Lower leg skin (tissue), 4 donors: ENCODE measurements around the gene DHPS. TPM values are rescaled to one million over a fixed set of nuclear protein-coding genes. Genes with fewer than 3 reads are reported as not detected.

Source experiments
- DNase-seq, 2 donors: peaks; one replicate each; pipeline ENCODE4 v3.0.0-alpha.2; 2019; ENCODE audit warnings: low spot score in 2 of 2
- H3K4me3 ChIP-seq: fragments of 200-600 bp; sonication (generic); 2 replicates; pipeline ENCODE4 v1.5.1; 2017; ENCODE audit warnings: mild to moderate bottlenecking, low read depth; ENCODE audit not compliant: poor library complexity, severe bottlenecking
- CTCF ChIP-seq, 3 donors: fragments of 450-650 bp; IDR thresholded peaks; one replicate each; pipeline ENCODE4 v1.5.1; 2016; ENCODE audit warnings: antibody characterized with exemption in 3 of 3, mild to moderate bottlenecking in 3 of 3, moderate library complexity in 2 of 3
- POLR2A ChIP-seq, 2 donors: fragments of 450-650 bp; IDR thresholded peaks; one replicate each; pipeline ENCODE4 v1.6.1; 2016 to 2017; ENCODE audit warnings: antibody characterized with exemption in 2 of 2, mild to moderate bottlenecking in 1 of 2, moderate library complexity in 1 of 2
- WGBS, 2 donors: methylation state at CpG; one replicate each; pipeline ENCODE4 v1.1.5; 2018; 5-methylcytosine and 5-hydroxymethylcytosine counted together
- intact Hi-C: fragments of 100-400 bp; cut with DNase I; formaldehyde crosslinking; loops from one replicate; pipeline ENCODE4 v1.15.0; 2023; ENCODE audit warnings: low total_unique reads
- total RNA-seq, 4 donors: library from RNA; depleted of rRNA; stranded (reverse); fragments of >200 nt; gene quantifications; one replicate each; pipeline ENCODE4 v1.1.0, GENCODE V29; 2016

The DHPS gene
- total RNA-seq, 4 donors from 2014 or later: 101 to 218 (median 159) TPM

GRCh38 chr19:12667731-12668302 is 13.9 kb downstream of the DHPS start:
- TF ChIP-seq POLR2A (IDR thresholded peaks at IDR 0.05): no peak
- TF ChIP-seq CTCF (IDR thresholded peaks at IDR 0.05): no peak
- WGBS, 2 donors: 66% methylated on average over 4 of the region's 4 CpGs
- intact Hi-C loops: no loop called here
- H3K4me3 ChIP-seq: no peak overlapping the region
- no peak for DNase-seq

GRCh38 chr19:12666265-12667048 is 15.2 kb downstream of the DHPS start, which contains the start of the genes MAN2B1 and WDR83:
TSS of gene MAN2B1 (minus strand) at chr19:12666742. CDS start at chr19:12666701, 41 bp downstream.
TSS of gene WDR83 (plus strand) at chr19:12666807. CDS start at chr19:12669791, 2,984 bp downstream.
- intact Hi-C loops: no loop called here
- peak; percentile 63 to 93 for DNase-seq

GRCh38 chr19:12665671-12666264 is 15.9 kb downstream of the DHPS start:
- WGBS, 2 donors: 28 to 33% methylated on average over 8 to 11 of the region's 12 CpGs
- intact Hi-C loops: no loop called here
- peak overlapping the region; percentile 75 for H3K4me3 ChIP-seq
- no peak for DNase-seq
- no peak for TF ChIP-seq POLR2A (IDR thresholded peaks at IDR 0.05)
- TF ChIP-seq CTCF (IDR thresholded peaks at IDR 0.05): no peak

More at GRCh38 chr19:12666265-12667048, 15.2 kb downstream of the DHPS start, which contains the start of the genes MAN2B1 and WDR83:
- TF ChIP-seq POLR2A (IDR thresholded peaks at IDR 0.05) (no peak), CTCF (IDR thresholded peaks at IDR 0.05) (no peak)
- WGBS, 2 donors: 0 to 1% methylated on average over 34 to 40 of the region's 46 CpGs
- peak within 1 kb of the TSS; percentile 75 for H3K4me3 ChIP-seq

- 83 to 89% methylated on average over 10 of the region's 10 CpGs for WGBS, 2 donors
- DNase-seq: peak in 1 of 2 donors; percentile 64
Measured at GRCh38 chr19:12665281-12665573, 16.5 kb downstream of the DHPS start.

More at GRCh38 chr19:12665281-12665573, 16.5 kb downstream of the DHPS start:
- H3K4me3 ChIP-seq: no peak overlapping the region
- intact Hi-C loops: no loop called here
- TF ChIP-seq POLR2A (IDR thresholded peaks at IDR 0.05) (no peak), CTCF (IDR thresholded peaks at IDR 0.05) (no peak)
